Measurements from ENCODE around the gene PLD4.

PLD4 gene

GRCh38 chr14:104930526-104931303 is 6.0 kb downstream of the PLD4 start:
- TF ChIP-seq ZNF565 (CRISPR knock-in tag; conservative IDR thresholded peaks at IDR 0.05; ENCODE audit: low read depth) (no peak), CSRNP3 (CRISPR knock-in tag; IDR thresholded peaks at IDR 0.05) (no peak), ISL1 (CRISPR knock-in tag; IDR thresholded peaks at IDR 0.05) (no peak), BACH2 (CRISPR knock-in tag; IDR thresholded peaks at IDR 0.05; ENCODE audit: borderline replicate concordance) (no peak), PPARA (CRISPR knock-in tag; IDR thresholded peaks at IDR 0.05; ENCODE audit: borderline replicate concordance) (no peak), OSR1 (CRISPR knock-in tag; IDR thresholded peaks at IDR 0.05) (no peak), RARB (CRISPR knock-in tag; IDR thresholded peaks at IDR 0.05) (no peak), PATZ1 (CRISPR knock-in tag; IDR thresholded peaks at IDR 0.05; ENCODE audit: borderline replicate concordance) (no peak), POU6F1 (CRISPR knock-in tag; IDR thresholded peaks at IDR 0.05; ENCODE audit: borderline replicate concordance, low read depth) (no peak), ARNTL (CRISPR knock-in tag; IDR thresholded peaks at IDR 0.05; ENCODE audit: borderline replicate concordance, low read depth) (no peak), GLIS3 (CRISPR knock-in tag; IDR thresholded peaks at IDR 0.05) (no peak), CSDC2 (CRISPR knock-in tag; IDR thresholded peaks at IDR 0.05) (no peak), ZNF70 (CRISPR knock-in tag; IDR thresholded peaks at IDR 0.05) (no peak), TCF4 (CRISPR knock-in tag; IDR thresholded peaks at IDR 0.05; ENCODE audit: borderline replicate concordance) (no peak), SNAI2 (CRISPR knock-in tag; IDR thresholded peaks at IDR 0.05) (no peak), ZC3H10 (CRISPR knock-in tag; IDR thresholded peaks at IDR 0.05) (no peak)
- no peak for ATAC-seq

GRCh38 chr14:104931304-104931770 is 6.7 kb downstream of the PLD4 start:
- ATAC-seq = no peak

GRCh38 chr14:104931771-104932675 is 7.3 kb downstream of the PLD4 start:
- ATAC-seq = no peak
- no peak for TF ChIP-seq TCF4 (CRISPR knock-in tag; IDR thresholded peaks at IDR 0.05; ENCODE audit: borderline replicate concordance)
- no peak for TF ChIP-seq CSDC2 (CRISPR knock-in tag; IDR thresholded peaks at IDR 0.05)
- no peak for TF ChIP-seq PPARA (CRISPR knock-in tag; IDR thresholded peaks at IDR 0.05; ENCODE audit: borderline replicate concordance)
- no peak for TF ChIP-seq SNAI2 (CRISPR knock-in tag; IDR thresholded peaks at IDR 0.05)
- TF ChIP-seq TOX (CRISPR knock-in tag; IDR thresholded peaks at IDR 0.05; ENCODE audit: borderline replicate concordance) = no peak
- no peak for TF ChIP-seq ZFP30 (CRISPR knock-in tag; IDR thresholded peaks at IDR 0.05)
- TF ChIP-seq ZNF70 (CRISPR knock-in tag; IDR thresholded peaks at IDR 0.05) = no peak
- TF ChIP-seq ESRRG (CRISPR knock-in tag; IDR thresholded peaks at IDR 0.05) = no peak
- no peak for TF ChIP-seq OSR1 (CRISPR knock-in tag; IDR thresholded peaks at IDR 0.05)
- no peak for TF ChIP-seq ZC3H10 (CRISPR knock-in tag; IDR thresholded peaks at IDR 0.05)
- TF ChIP-seq PATZ1 (CRISPR knock-in tag; IDR thresholded peaks at IDR 0.05; ENCODE audit: borderline replicate concordance) = no peak
- TF ChIP-seq POU6F1 (CRISPR knock-in tag; IDR thresholded peaks at IDR 0.05; ENCODE audit: borderline replicate concordance, low read depth) = no peak

More at GRCh38 chr14:104931304-104931770, 6.7 kb downstream of the PLD4 start:
- TF ChIP-seq GLIS3 (CRISPR knock-in tag; IDR thresholded peaks at IDR 0.05) = no peak
- TF ChIP-seq CSRNP3 (CRISPR knock-in tag; IDR thresholded peaks at IDR 0.05) = no peak
